ENCODE measurements around the gene EEF1AKMT2.

- TF ChIP-seq CTCF (IDR thresholded peaks at IDR 0.05; ENCODE audit: low read depth, low read length, poor library complexity, severe bottlenecking) (no peak), EZH2phosphoT487 (IDR thresholded peaks at IDR 0.05; ENCODE audit: borderline replicate concordance, low read length) (no peak)
Measured at GRCh38 chr10:124713679-124714255, 77.9 kb downstream of the EEF1AKMT2 start.
